Retina (tissue), 1 donor: ENCODE measurements around the gene ZNF12.

Experiments used
- DNase-seq: peaks from one replicate; pipeline ENCODE4 v3.0.0-alpha.2; 2016

Gene ZNF12

GRCh38 chr7:6646465-6646864 is 60.3 kb downstream of the ZNF12 start:
- no peak for DNase-seq

DNA sequence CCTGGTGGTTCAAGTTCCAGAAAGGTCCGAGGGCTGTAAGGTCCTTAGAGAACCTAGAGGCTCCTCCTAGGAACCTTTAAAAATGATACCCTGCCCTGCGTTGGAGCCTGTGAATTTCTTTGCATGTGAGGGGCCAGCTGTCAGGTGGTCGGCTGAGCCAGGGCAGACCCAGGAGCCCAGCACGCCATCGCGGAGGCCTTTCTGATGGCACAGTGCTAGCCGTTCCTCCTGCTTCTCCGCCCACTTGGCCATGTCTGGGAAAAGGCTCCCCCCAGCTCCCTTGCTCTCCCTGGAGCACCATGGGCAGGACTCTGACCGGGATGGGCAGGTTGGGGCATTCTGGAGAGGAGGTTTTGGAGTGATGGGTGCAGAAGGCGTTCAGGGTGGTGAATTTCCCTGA is 62.0 kb downstream of the ZNF12 start:
- DNase-seq, result no peak

GRCh38 chr7:6643915-6644625 is 62.7 kb downstream of the ZNF12 start:
- DNase-seq, result no peak

GRCh38 chr7:6642861-6643640 is 63.7 kb downstream of the ZNF12 start:
- DNase-seq, result no peak

GRCh38 chr7:6642239-6642839 is 64.4 kb downstream of the ZNF12 start:
- DNase-seq, result no peak

- no peak for DNase-seq
These were observed 65.3 kb downstream of the ZNF12 start for GRCh38 chr7:6641305-6642035.

DNA sequence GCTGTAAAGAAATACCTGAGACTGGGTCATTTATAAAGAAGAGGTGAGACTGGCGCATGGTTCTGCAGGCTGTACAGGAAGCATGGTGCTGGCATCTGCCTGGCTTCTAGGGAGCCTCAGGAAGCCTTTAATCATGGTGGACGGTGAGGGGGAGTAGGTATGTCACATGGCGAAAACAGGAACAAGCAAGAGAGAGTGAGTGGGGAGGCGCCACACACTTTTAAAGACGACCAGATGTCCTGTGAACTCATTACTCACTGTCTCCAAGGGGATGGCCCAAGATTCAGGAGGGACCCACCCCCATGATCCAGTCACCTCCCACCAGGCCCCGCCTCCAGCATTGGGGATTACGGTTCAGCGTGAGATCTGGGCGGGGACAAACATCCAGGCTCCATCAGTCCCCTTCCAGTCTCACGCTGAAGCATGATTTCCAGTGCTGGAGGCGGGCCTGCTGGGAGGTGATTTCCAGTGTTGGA is 66.5 kb downstream of the ZNF12 start:
- no peak for DNase-seq

DNA sequence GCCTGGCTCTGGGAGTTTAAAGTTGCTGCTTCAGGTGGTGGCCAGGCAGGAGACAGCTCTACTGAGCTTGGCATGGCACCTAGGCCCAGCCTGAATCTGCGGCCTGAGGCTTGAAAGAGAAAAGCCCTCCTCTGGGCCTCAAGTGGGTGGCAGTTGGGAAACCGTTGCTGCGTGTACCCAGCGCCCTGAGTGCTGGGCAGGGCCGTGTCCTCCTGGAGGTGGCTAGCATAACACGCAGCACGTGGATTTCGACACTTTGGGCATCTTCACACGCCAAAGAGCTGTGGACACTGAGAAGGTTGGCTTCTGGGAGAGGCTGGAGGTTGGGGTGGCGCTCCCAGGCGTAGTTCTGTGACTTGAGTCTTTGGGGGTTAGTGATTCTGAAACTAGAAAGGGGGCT is 67.1 kb downstream of the ZNF12 start:
- no peak for DNase-seq

DNA sequence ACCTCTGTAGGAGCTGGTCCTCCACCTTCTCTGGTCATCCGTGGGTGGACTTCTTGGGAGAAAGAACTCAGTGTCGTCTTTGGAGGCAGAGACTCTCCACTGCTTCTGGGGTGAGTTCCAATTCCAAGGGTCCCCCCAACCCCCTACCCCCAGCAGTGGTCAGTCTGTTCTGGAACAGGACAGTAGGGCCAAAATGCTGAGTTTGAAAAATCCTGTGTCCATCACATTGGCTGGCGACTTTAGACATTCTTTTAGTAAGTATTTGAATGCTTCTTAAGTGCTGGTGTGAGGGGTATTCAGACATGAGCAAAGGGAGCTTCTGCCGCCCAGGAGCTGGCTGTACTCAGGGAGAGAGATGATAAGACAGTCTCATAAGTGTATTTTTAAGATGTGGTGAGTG is 67.7 kb downstream of the ZNF12 start:
- no peak for DNase-seq
